A673 (cell line): ENCODE measurements around the gene MAP3K9. TPM values are rescaled to one million over a fixed set of nuclear protein-coding genes. Genes with fewer than 3 reads are reported as not detected.

ENCODE experiments used
- BruUV-seq: library from RNA; stranded (reverse); fragments of 400-500 nt; replicated peaks from 2 replicates; lab custom pipeline; 2021; lab: Mats Ljungman, UMichigan
- CTCF ChIA-PET: fragments of 300-600 bp; sonication (Branson Sonifier 250); formaldehyde crosslinking; loops from one replicate; lab custom pipeline; 2022; ENCODE audit warnings: antibody characterized with exemption; lab: Charles Lee
- POLR2A ChIA-PET: fragments of 300-600 bp; sonication (Branson Sonifier 250); formaldehyde crosslinking; loops from one replicate; lab custom pipeline; 2022; ENCODE audit warnings: antibody characterized with exemption; ENCODE audit not compliant: low non-redundant PET; lab: Charles Lee
- DNase-seq: peaks from one replicate; pipeline ENCODE4 v3.0.0-alpha.2; 2015; ENCODE audit warnings: low spot score
- H3K27ac ChIP-seq: fragments of 200-600 bp; sonication (generic); 2 replicates; pipeline ENCODE4 v1.5.1; 2016; ENCODE audit warnings: mixed run types, low read depth, mild to moderate bottlenecking, mixed read lengths, antibody characterized with exemption, low read length; ENCODE audit not compliant: poor library complexity, severe bottlenecking
- H3K27me3 ChIP-seq: fragments of 200-600 bp; sonication (generic); replicated peaks from 2 replicates; pipeline ENCODE4 v1.6.1; 2017; ENCODE audit warnings: mixed run types, low read depth, mild to moderate bottlenecking, mixed read lengths, antibody characterized with exemption, low read length; ENCODE audit not compliant: insufficient read depth, poor library complexity
- H3K36me3 ChIP-seq: fragments of 200-600 bp; sonication (generic); 2 replicates; pipeline ENCODE4 v1.6.1; 2016; ENCODE audit warnings: mixed run types, mild to moderate bottlenecking, mixed read lengths, antibody characterized with exemption, low read length; ENCODE audit not compliant: insufficient read depth, poor library complexity, severe bottlenecking
- H3K4me1 ChIP-seq: fragments of 200-600 bp; sonication (generic); 2 replicates; pipeline ENCODE4 v1.6.1; 2017; ENCODE audit warnings: mixed run types, mild to moderate bottlenecking, mixed read lengths, antibody characterized with exemption, low read length; ENCODE audit not compliant: insufficient read depth, poor library complexity, severe bottlenecking
- H3K4me3 ChIP-seq: fragments of 200-600 bp; sonication (generic); 2 replicates; pipeline ENCODE4 v1.5.1; 2016; ENCODE audit warnings: low read depth, mixed run types, mild to moderate bottlenecking, mixed read lengths, low read length; ENCODE audit not compliant: poor library complexity, severe bottlenecking
- H3K9me3 ChIP-seq: fragments of 200-600 bp; sonication (generic); 2 replicates; pipeline ENCODE4 v1.6.1; 2016; ENCODE audit warnings: mixed run types, low read depth, mild to moderate bottlenecking, mixed read lengths, antibody characterized with exemption, low read length; ENCODE audit not compliant: poor library complexity, severe bottlenecking
- CTCF ChIP-seq: fragments of 300-800, 200-600 bp; sonication (generic); conservative IDR thresholded peaks from 2 replicates; pipeline ENCODE4 v1.5.1; 2017; ENCODE audit warnings: low read depth, mild to moderate bottlenecking, antibody characterized with exemption, low read length, moderate library complexity, mixed read lengths
- EZH2 ChIP-seq: fragments of 200-600 bp; sonication (generic); IDR thresholded peaks from 2 replicates; pipeline ENCODE4 v1.6.1; 2017; ENCODE audit warnings: borderline replicate concordance, low read depth, mild to moderate bottlenecking, mixed read lengths, antibody characterized with exemption, low read length; ENCODE audit not compliant: poor library complexity, severe bottlenecking
- intact Hi-C: fragments of 100-400 bp; cut with micrococcal nuclease; formaldehyde crosslinking; loops from one replicate; pipeline ENCODE4 v1.10.0; 2022; ENCODE audit not compliant: unreplicated experiment
- total RNA-seq: library from RNA; stranded (reverse); gene quantifications from 2 replicates; pipeline ENCODE4 v1.2.3, GENCODE V29; 2021

The MAP3K9 gene
- total RNA-seq, 1 experiment from 2014 or later: 5.4 TPM

GRCh38 chr14:70716483-70716882 is 92.8 kb downstream of the MAP3K9 start:
- H3K27me3 ChIP-seq: no peaks in the 10 kb centered on the region
- H3K4me3 ChIP-seq: no peak overlapping the region
- H3K36me3 ChIP-seq: no peaks in the 10 kb centered on the region
- no peak overlapping the region for H3K27ac ChIP-seq
- TF ChIP-seq EZH2: no peak
- no peak for TF ChIP-seq CTCF
- intact Hi-C loops: no loop called here
- no TSS peak for BruUV-seq
- CTCF ChIA-PET: interaction anchor here (0.6 kb wide), 1 partner anchor 1332 kb away, joined by 5 read pairs; no protein-coding TSS in a partner anchor
- POLR2A ChIA-PET: no interaction called here
- DNase-seq: no peak
- H3K4me1 ChIP-seq: peaks cover 6% of the 10 kb centered on the region
- no peaks in the 10 kb centered on the region for H3K9me3 ChIP-seq

GRCh38 chr14:70714055-70714550 is 95.2 kb downstream of the MAP3K9 start:
- peaks cover 6% of the 10 kb centered on the region for H3K4me1 ChIP-seq
- TF ChIP-seq CTCF (peak; percentile 75), EZH2 (no peak)
- peak; percentile 82 for DNase-seq
- BruUV-seq: no TSS peak
- no peak overlapping the region for H3K4me3 ChIP-seq
- H3K27ac ChIP-seq: no peak overlapping the region
- H3K36me3 ChIP-seq: no peaks in the 10 kb centered on the region
- no peaks in the 10 kb centered on the region for H3K27me3 ChIP-seq
- ChIA-PET POLR2A (no interaction called here), CTCF (interaction anchor here (0.7 kb wide), 1 partner anchor 86 kb away, joined by 4 read pairs; no protein-coding TSS in a partner anchor)
- intact Hi-C loops: loop anchor here (1.0 kb wide), 1 partner anchor 92 kb away; no protein-coding TSS in a partner anchor
- H3K9me3 ChIP-seq: no peaks in the 10 kb centered on the region

- POLR2A ChIA-PET: interaction anchor here (0.6 kb wide), 1 partner anchor 606 kb away, joined by 4 read pairs; no protein-coding TSS in a partner anchor
- Histone ChIP-seq H3K36me3 (no peaks in the 10 kb centered on the region), H3K4me3 (no peak overlapping the region), H3K27me3 (no peaks in the 10 kb centered on the region), H3K4me1 (peaks cover 6% of the 10 kb centered on the region), H3K27ac (no peak overlapping the region), H3K9me3 (no peaks in the 10 kb centered on the region)
- TF ChIP-seq EZH2 (no peak), CTCF (no peak)
- BruUV-seq: no TSS peak
- intact Hi-C loops: no loop called here
- CTCF ChIA-PET: interaction anchor here (0.7 kb wide), 1 partner anchor 104 kb away, joined by 4 read pairs; no protein-coding TSS in a partner anchor
- no peak for DNase-seq
Observed at GRCh38 chr14:70713511-70713916, 95.8 kb downstream of the MAP3K9 start.
